ENCODE data around the gene ADGRD1.

ADGRD1 gene

GRCh38 chr12:130938186-130938585, 15.5 kb upstream of the ADGRD1 start:
- DNase-seq: no peak

DNA sequence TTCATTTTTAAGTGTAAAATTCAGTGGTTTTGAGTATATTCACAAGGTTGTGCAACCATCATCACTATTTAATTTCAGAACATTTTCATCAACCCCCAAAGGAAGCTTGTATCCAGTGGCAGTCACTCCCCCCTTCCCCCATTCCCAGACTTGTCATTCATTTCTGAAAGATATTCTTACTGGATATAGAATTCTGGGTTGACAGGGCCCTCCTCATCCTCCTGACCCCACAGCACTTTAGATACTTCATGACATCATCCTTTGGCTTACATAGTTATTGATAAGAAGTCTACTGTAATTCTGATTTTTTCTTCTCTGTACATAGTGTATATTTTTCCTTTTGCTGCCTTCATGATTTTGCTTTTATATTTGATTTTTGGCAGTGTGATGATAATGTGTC, 8.8 kb upstream of the ADGRD1 start:
- no peak for DNase-seq

DNA sequence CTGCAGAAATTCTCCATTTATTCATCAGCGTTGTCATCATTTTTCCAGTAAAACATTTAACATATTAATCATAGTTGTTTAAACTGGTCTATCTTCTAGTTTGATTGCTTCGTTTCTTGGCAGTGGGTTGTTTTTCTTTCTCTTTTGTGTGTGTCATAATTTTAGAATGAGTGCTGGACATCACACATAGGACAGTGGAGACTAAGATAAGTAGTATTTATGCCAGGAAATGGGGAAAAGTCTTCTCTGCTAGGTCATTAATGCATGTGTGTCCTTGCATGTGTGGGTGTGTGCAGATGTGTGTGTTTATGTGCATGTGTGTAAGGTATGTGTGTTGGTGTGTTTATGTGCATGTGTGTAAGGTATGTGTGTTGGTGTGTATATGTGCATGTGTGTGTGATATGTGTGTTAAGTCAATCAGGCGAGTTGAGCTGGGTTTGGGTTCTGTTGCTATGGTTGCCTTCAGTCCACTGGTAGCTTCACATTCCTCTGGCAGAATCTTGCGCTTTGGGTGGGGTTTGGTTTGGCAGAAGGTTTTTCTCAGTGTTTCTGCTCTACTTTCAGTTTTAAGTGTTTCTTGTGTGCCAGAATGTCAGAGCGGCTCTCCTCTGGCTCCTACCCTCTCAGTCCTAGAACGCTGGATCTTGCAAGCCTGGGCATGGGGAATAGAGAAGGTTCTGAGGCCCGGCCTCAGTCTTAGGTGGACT, 7.8 kb upstream of the ADGRD1 start:
- no peak for DNase-seq

DNA sequence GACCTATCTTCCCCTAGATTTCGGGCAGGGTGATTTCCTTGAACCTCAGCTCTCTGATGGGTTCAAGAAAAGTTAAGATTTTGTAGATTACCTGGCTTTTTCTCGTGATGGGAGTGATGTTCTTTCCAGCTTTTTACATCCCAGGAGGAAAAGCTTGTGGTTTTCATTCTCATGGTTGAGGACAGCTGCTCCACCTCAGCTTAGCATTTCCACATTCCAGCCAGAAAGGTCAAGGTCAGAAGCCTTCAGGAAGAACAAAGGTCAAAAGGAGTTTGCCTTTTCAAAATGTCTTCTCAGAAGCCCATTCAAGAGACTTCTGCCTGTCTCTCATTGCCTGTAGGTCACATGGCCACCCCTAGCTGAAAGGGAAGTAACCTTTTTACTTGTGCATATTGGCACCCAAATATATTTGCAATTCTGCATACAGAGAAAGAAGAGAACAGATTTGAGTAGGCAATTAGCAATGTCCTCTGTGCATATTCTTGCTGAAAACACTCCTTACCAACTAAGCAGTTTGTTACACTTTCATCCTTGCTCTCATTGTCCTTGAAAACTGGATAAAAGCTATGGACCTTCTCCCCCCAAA, 6.6 kb upstream of the ADGRD1 start:
- no peak for DNase-seq

DNA sequence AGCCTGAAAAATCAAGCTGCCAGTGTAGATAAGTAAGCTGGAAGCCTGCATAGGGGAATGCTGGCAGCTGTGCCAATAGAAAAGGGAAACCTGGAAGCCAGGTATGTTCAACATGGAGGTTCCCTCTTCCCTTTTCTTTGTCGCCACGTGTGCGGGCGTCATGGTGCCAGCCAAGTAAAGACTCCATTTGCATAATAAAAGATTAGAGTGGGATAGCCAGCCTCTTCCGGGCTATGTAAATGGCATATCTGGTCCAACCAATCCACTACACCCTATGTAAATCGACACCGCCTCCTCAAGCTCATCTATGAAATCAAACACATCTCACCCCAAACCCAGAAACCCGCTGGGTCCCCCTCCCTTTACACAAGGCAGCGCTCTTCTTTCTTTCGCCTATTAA, 5.6 kb upstream of the ADGRD1 start:
- no peak for DNase-seq

GRCh38 chr12:130948751-130949150, 5.0 kb upstream of the ADGRD1 start:
- no peak for DNase-seq

GRCh38 chr12:130949806-130950205, 3.9 kb upstream of the ADGRD1 start:
- no peak for DNase-seq

DNA sequence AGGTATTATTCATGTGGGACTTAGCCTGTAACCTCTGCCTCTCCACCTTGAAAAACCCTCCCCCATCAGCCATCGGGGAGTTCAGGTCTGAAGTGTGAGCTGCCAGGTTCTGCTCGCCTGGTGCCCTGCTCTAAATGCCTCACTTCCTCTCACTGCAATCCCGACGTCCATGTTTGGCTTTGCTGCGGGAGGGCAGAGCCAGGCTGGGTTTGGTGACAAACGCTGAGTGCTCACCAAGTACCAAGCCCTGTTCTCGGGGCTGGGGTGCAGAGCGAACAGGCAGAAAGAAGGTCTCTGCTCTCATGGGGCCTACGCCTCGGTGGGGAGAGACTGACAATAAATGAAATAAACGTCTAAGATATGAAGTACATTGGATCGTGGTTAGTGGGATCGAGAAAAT, 2.1 kb upstream of the ADGRD1 start:
- DNase-seq: no peak

DNA sequence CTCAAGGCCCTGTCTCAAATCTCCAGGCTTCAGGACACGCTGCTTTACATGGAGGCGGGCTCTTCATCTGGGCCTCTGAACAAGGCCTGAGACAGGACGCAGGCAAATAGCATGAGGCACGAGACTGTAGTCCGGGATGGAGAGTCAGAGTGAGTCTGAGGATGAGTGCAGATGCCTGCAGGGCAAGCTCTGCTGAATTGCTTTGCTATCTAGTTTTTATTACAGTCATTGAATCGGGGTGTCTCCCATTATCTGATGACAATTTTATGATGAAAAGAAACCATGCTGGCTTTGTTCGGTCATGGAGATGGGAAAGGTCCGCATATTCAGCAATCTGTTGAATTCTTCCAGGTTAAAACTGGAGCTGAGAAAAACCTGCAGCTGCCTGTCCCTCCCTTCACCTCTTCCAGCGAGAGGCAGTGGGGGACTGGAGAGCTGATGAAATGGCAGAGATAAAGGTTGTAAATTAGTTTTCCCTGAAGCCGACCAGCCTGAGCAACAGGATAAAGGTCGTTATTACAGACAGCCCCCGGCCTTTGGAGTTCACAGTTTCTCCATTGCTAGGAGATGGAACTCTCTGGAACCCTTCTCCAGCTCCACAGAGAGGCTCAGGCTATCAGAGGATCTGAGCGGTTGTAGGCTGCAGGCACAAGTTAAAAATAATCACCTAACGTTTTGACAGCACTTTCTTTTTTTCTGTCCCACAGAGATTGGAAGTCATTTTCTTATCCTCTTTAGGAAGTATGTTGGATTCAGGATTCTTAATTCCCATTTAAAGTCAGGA, 1.3 kb upstream of the ADGRD1 start:
- DNase-seq: no peak

- no peak for DNase-seq
These were observed 781 bp downstream of the ADGRD1 start for GRCh38 chr12:130954544-130954831.

DNA sequence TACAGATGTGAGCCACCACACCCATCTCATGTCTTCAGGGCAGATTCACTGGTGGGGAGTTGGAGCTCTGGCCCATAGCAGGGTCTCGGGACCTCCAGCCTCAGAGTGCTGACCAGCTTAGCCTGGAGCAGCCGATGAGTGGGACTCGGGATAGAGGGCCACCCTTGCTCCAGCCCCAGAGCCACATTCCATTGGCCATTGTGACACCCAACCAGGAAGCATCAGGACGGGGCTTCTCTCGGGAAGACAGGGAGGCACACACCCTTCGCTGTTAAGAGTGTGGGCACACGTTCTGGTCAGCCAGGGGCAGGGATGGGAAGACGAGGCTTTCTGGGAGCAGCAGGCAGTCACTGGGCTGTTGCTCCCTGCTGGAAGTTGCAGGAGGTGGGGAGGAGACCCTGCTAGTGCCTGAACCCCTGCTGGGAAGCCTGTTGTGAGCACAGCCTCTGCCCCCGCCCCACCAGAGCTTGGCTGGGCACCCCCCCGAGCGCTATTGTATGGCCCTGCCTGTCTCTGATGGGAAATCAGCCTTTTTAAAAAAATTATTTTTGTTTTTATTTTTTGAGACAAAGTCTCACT, 1.6 kb downstream of the ADGRD1 start:
- DNase-seq: no peak

DNA sequence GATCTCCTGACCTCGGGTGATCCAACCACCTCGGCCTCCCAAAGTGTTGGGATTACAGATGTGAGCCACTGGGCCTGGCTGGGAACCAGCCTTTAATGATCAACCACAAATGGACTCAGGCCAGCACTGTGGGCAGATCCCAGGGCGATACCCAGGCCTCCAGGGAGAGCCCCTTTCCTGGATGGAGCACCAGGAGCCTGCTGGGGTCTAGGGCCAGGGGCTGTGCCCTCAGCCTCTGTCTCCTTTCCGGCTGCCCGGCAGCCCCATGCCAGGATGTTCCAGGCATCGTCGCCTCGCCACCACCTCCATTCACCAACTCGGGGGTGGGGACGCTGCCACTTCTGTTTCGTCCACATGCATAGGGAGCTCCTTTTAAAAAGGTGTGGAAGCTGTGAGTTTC, 2.3 kb downstream of the ADGRD1 start:
- no peak for DNase-seq

DNA sequence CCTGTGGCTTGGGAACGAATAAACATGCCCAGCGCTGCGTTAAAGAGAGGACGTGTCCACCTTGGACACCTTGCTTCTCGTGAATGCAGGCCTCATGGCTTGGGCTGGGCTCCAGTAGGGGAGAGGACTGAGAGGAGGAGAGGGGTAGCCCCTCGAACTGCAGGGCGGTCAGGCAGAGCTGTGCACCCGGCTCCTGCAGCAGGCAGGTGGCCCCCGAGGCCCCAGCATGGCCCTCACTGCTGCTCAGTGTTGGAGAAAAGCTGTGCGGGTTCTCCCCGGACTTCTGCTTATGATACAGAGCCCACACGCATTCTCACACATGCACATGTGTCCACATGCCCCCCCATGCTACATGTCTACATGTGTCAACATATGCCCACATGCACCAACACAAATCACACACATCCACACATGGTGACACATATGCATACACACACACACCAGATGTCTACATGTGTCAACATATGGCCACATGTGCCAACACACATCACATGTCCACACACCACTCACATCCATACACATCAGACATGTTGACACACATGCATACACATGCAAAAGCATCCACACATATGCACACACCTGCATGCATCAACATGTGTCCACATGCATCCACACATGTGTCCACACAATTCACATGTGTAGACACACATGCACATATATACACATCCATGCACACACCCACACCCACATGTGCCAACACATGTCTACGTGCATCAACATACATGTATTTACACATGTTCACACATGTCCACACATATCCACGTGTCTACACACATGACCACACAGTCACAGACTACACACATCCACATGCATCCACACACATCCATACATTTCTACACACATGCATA, 3.0 kb downstream of the ADGRD1 start:
- DNase-seq: no peak

- no peak for DNase-seq
These were observed 3.6 kb downstream of the ADGRD1 start for GRCh38 chr12:130957304-130957621.

DNA sequence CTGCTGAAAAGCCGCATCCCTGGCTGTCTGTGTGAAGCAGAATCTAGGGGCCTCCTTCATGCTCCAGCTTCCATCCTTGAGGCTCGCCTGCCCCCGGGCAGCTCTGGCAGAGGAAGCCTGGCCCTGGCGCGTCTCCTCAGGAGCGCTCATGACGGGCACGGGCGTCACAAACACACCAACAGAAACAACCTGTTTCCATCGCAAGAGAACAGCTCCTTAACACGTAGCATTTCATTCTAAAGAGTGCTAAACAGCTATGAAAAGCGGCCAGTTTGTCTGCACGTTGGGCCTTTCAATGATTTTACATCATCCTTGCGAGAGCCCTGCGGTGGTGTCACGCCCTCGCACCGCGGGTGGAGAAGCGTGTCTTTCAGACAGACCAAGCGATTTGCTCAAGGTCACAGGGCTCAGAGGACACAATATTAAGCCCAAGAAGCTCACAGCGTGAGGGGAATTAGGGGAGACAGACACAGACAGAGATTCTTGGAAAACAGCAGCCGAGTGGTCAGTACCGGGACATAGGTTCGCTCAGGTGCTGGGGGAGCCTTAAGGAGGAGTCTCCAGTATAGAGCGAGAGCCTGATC, 4.9 kb downstream of the ADGRD1 start:
- no peak for DNase-seq

- DNase-seq: no peak
These were observed 5.9 kb downstream of the ADGRD1 start for GRCh38 chr12:130959632-130960031.

- no peak for DNase-seq
These were observed 6.4 kb downstream of the ADGRD1 start for GRCh38 chr12:130960058-130960457.

DNA sequence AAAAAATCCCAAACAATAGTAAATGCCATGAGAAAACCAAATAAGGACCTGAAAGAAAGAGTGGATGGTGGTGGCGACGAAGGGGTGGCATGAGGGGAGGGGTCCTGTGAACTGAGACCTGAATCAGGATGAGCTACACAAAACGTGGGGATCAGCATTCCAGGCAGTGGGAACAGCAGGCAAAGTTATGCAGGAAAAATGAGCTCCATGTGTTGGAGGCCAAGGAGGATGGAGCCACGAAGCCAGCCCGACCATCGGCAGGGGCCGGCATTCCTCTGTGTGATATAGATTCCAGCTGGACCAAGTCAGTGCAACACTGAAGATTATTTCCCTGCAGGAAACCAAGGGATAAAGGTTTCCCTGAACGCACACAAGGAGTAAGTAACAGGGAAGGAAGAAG, 7.1 kb downstream of the ADGRD1 start:
- no peak for DNase-seq

DNA sequence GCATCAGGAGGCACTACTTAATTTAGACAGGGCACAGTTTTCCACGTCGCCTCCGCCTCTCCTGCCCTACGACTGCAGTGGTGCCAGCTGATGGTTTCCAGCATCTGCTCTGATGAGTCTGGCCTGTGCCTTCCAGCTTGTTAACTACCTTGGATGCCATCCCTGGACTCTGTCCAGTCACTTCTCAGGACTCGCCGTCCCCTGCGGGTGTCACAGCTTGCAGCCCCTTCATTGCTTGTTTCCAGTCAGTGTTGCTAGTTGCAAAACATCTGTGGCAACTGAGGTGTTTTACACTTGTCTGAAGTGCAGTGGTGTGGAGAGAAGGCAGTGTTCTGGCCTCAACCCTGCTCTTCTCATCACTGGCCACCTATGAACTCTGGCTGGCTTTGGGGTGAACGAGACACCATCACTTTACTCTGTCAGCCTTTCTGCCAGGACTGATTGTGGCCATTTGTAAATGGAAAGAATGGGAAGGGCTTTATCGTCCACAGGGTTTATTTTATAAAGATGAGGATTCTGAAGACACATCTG, 8.3 kb downstream of the ADGRD1 start:
- DNase-seq: no peak

GRCh38 chr12:130965214-130965613, 11.5 kb downstream of the ADGRD1 start:
- no peak for DNase-seq

- DNase-seq: no peak
These were observed 12.0 kb downstream of the ADGRD1 start for GRCh38 chr12:130965668-130966067.

GRCh38 chr12:130966443-130967030, 12.8 kb downstream of the ADGRD1 start:
- DNase-seq: peak; percentile 49
